HG02884 (cell line): ENCODE data around the gene IFNW1.
"Not testable (repeated sequence)": the region's sequence is repeated elsewhere in the genome, so short reads cannot be mapped to it uniquely, and the experiment has no call there.

Experiments used
- ATAC-seq: cut with Tn5 transposase; IDR thresholded peaks from one replicate; pipeline ENCODE4 v1.9.1; 2021; ENCODE audit warnings: mild to moderate bottlenecking, moderate library complexity; ENCODE audit not compliant: unreplicated experiment

IFNW1 gene

DNA sequence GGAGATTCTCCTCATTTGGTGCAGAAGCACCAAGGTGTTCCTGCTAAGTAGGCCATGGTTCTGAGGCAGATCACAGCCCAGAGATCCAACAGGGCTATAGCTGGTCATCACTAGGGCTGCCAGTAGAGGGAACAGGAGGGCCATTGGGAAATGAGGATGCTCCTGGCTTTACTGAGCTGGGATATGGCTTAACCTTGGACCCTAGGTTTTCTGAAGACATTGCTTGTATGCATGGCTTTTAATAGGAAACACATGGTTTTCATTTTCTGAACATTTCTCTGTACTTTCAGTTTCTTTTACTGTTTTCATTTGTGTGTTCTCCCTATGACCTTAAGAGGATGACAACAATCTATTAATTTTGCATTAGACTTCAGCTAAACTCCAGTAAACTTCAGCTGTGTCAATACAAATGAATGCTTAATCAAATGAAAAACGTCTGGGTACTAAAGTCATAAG is at the start of gene IFNW1:
Gene IFNW1 (minus strand): TSS at position 406 of the 456 bp plus-strand sequence. CDS start 262 bp downstream, at position 144.
- ATAC-seq = no peak

DNA sequence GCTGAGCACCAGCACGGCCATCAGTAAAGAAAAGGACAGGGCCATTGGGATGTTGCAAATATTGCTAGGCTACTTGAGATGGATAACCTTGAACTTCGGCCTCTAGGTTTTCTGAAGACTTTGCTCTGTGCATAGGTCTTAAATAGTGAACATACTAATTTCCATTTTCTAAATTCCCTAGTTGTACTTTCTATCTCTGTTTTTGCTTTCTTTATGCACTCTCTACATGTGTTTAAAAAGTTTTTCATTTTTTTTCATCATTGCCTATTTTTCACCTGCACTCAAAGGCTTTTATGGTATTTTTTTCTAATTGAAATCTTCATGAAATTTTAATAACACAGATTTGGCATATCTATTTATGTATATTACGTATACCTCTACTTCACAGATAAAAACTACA is 45.9 kb upstream of the IFNW1 start, which contains the start of gene IFNA4:
Gene IFNA4 (minus strand): TSS at position 101 of the 400 bp plus-strand sequence. CDS start 56 bp downstream, at position 45.
- not testable (repeated sequence) for ATAC-seq

DNA sequence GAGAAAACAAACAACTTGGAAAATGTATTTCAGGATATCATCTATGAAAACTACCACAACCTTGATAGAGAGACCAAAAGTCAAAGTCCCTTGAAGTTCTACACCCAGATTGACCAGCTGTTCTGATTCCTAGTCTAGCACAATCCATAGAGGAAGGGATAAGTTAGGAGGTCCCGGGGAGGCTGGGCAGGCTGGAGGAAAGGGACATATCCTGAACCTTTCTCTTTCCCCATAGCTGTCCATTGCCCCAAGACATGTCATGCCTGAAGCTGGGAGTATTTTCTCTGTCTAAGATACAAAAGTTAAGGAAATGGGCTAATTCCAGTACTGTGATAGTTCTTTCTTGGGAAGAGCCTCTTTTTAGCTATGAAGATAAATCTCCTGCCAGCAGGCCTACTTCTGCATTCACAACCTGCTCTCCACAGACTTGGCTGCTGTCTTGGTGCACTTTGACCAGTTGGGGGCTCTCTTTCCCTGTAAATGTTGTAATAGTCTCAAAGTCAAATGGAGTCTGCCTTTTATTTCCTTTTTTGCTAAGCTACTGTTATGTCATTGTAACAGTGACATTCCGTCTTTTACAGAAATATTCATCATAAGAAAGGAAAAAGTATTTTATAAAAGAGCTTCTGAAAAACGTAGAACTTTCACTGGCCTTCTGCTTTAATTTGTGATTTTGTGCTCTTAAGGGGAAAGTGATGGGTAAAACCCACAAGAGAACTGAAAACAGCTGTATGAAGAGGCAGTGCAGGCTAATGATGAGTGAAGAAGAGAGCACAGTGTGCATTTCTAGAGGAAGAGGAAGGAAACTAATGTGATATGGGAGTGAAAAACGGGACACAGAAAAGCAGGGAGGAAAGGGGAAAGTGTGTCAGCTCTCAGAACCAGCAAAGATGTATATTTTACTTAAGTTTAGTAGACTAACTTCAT is 41.4 kb upstream of the IFNW1 start:
- peak; percentile 97 for ATAC-seq

DNA sequence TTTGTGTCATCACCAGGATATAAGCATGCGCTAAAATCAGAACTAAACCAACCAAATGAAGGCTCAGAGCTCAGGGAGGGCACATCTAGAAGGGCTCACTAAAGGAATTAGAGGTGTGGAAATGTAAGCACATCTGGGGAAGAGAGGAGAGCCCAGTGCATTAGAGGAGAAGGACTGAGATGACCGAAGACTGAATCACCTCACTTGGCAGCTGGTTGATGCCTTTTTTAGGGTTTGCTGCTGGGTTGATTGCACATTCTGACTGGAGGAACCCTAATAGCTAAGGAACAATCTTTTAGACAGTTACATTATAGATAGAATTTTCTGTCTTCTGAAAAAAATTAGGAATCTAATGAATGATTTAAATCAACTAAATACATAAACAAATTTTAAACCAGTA is 33.0 kb upstream of the IFNW1 start:
- ATAC-seq = no peak

DNA sequence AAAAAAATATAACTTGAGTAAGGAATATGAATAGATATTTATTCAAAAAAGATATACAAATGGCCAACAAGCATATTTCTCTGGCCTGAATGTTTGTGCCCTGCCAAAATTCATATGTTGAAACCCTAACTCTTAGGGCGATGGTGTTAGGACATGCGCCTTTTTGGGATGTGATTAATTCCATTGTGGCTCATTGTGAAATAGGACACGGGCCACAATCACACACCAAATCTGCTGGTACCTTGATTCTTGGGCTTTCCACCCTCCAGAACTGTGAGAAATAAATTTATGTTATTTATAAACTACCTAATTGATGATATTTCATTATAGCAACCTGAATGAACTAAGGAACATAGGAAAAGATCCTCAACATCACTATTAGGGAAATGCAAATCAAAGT is 30.5 kb upstream of the IFNW1 start:
- no peak for ATAC-seq

DNA sequence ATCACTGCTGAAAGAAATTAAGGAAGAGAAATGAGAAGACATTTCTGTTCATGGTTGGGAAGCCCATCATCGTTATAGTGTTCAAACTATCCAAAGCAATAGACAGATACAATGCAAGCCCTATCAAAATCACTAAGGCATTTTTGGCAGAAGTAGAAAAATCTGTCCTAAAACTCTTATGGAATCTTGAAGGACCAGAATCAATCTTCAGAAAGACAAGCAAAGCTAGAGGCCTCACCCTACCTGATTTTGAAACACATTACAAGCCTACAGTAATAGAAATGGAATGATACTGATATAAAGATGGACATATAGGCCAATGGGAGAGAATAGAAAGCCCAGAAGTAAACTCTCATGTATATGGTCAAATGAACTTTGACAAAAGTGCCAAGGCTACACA is 29.7 kb upstream of the IFNW1 start:
- no peak for ATAC-seq

DNA sequence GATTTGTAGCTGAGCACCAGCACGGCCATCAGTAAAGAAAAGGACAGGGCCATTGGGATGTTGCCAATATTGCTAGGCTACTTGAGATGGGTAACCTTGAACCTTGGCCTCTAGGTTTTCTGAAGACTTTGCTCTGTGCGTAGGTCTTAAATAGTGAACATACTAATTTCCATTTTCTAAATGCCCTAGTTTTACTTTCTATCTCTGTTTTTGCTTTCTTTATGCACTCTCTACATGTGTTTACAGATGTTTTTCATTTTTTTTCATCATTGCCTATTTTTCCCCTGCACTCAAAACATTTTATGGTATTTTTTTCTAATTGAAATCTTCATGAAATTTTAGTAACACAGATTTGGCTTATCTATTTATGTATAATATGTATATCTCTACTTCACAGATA is 24.9 kb upstream of the IFNW1 start, which contains the start of gene IFNA21:
Gene IFNA21 (minus strand): TSS at position 101 of the 400 bp plus-strand sequence. CDS start 48 bp downstream, at position 53.
- ATAC-seq = not testable (repeated sequence)

DNA sequence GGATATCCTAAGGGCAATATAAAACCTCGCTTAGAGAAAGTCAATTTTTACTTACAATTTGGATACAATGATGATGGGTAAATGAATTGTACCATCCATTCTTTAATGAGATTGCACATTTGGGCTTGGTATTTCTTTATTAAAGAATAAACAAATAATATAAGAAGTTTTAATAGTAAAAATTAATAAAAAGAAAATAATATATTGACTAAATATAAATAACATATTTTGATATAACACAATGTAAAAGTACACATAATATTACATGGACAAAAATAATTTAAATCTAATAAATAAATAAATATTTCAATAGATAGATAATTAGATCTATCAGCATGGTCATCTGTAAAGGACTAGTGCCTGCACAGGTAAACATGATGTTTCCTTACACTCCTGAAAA is 23.9 kb upstream of the IFNW1 start:
- ATAC-seq = no peak

DNA sequence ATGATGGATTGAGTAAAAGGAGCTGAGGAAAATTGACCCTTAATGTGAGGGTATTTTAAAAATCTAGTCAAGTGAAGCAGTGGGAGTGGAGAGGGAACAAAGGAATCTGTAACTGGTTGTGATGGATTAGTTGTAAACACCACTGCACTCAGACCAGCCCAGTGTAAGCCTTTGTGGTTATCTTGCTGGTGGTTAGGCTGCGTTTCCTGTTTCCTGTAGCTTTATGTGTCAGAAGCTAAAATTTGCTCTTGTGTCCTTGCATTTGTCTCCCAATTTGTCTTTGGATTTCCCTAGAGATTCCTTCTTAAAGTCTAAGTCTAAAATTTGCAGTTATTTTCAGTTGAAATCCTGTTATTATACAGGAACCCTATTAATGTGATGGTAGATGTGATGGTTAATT is 18.5 kb upstream of the IFNW1 start:
- ATAC-seq = peak; percentile 92

DNA sequence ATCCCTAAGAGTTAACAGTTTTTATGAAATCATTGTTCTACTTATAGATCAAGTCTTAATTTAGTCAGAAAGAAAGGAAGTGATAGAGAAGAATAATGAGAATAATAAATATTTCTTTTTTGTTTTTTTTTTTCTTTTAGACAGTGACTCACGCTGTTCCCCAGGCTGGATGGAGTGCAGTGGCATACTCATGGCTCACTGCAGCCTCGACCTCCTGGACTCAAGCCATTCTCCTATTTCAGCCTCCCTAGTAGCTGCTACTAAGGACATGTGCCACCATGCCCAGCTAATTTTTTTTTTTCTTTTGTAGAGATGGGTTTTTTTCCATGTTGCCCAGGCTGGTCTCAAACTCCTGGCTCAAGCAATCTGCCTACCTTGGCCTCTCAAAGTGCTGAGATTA is 13.9 kb upstream of the IFNW1 start:
- no peak for ATAC-seq

DNA sequence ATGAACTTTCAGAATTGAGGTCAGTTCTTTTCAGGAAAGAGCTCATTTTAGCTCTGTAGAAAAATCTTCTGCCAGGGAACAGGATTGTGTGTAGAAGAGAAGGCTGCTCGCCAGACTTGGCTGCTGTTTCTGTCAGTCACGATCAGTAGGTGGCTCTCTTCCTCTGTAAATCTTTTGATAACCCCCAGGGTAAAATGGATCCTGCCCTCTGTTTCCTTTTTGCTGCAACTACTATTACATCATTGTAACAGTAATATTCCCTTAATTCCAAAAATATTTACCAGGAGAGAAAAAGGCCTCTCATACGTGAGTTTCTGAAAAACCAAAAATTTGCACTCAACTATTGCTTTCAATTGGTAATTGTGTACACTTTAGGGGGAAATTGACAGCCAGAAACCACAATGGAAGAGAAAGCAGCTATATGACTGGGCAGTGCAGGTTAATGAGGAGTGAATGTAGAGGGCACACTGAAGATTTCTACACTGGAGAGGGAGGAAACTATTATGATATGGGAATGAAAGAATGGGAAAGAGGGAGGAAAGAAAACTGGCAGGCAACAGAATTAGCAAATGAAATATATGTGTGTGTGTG is 12.5 kb upstream of the IFNW1 start:
- ATAC-seq = peak; percentile 78

DNA sequence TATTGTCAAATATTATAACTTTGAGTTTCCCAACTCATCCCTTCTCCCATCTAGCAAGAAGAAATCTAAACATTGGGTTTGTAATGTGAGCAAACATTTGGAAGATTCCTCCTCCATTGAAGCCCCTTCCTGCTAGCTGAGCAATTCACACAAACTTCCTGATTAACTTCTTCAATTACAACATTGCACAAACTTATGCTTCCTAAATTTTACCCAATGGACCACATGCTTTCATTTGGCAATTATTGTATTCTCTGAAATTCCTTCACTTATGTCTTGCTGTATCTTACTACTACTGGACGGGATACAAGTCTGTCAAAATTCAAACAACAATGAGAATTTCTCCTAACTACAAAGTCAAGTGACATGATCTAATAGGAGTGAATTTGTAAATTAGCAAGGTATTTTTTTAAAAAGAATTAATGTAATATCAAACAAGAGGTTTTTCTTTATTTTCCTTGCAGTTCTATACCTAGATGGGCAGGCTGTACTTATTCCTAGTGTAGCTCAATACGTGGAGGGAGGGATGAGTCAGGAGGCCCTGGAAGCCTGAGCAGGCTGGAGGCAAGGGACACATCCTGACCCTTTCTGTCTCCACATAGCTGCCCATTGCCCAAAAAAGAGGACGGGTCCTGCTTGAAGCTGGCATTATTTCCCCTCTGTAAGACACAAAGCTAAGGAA is 11.8 kb upstream of the IFNW1 start:
- peak; percentile 15 for ATAC-seq

DNA sequence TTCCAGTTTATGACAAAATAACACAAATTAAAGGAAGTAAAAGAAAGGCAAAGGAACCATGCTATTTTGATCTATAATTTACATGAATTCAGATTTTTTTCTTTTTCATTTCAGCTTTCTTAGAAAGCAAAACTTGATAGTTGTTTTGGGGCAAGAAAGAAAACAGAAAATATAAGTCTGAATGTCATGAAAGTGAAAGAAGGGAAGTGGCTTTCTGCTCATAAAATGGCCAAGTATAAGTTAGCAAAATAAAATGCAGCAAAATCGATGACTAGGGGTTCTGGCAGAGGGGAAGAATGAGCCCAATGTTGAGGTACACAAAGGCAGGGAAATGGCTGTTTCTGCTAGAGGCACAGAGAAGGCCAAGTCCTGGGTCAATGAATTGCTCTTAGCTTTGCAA is 3.0 kb upstream of the IFNW1 start:
- peak; percentile 70 for ATAC-seq

DNA sequence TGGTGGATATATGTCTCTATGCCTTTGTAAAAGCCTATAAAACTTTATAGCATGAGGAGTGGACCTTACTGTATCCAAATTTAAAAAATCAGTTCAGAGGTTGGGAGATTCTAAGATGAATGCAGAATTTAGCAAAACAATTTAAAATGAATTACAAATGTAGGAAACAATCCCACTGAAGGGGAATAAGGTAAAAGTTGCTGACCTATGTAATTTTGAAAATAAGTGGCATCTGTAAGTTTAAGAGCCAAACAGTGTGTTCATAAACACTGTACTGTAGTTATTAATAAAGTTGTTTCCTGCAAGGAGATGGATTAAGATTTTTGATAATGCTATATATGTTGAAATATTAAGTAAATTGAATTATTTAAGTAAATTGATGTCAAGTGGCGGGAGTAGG is 4.6 kb downstream of the IFNW1 start:
- ATAC-seq = no peak

DNA sequence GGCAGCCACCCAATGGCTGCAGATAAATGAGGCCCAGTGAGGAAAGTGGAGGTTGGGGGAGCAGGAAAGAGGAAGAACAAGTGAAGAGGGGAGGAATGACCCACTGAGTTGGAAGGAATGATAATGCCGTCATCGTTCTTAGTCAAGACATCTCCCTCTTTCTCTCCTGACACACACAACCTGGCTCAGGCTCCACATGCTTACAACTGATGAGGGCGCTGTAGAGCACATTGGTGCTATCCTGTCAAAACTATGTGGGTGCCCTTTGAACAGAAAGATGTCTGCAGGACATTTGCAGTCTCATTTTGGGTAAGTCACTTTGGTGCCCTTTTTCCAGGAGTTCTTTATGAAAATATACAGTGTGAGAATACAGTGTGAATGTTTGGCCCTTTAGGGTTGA is 5.9 kb downstream of the IFNW1 start:
- no peak for ATAC-seq

DNA sequence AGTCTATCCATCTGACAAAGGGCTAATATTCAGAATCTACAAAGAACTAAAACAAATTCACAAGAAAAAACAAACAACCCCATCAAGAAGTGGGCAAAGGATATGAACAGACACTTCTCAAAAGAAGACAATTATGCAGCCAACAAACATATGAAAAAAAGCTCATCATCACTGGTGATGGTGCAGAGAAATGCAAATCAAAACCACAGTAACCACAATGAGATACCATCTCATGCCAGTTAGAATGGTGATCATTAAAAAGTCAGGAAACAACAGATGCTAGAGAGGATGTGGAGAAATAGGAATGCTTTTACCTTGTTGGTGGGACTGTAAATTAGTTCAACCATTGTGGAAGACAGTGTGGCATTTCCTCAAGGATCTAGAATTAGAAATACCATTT is 13.4 kb downstream of the IFNW1 start:
- not testable (repeated sequence) for ATAC-seq

DNA sequence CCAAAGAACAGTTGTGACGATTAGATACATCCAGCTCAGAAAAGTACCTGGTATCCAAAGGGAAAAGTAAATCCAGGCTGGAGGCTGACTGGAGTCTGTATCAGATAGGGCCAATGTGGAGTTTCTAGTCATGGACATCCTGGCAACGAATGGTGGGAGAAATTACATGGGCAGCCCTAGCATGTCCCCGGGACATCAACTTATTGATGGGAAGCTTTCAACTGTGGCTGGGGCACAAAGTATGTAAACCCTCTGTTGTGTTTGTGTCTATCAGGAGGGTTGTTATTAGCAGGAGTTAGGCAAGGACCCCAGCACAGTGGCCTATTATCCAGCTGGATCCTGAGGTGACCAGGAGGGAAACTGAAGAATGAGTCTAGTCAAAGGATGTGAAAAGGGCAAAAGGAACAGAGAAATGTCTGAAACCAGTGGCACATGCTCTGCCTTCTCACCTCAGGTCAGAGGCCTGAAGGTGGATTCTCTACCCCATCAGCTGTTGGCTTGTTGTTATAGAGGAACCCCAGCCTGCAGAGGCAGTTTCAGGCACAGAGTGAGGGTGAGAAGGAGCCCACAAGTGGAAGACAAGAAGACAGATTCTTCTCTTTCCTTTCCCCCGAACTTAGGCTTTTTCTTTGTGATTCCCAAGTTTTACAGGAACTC is 19.9 kb downstream of the IFNW1 start:
- no peak for ATAC-seq

DNA sequence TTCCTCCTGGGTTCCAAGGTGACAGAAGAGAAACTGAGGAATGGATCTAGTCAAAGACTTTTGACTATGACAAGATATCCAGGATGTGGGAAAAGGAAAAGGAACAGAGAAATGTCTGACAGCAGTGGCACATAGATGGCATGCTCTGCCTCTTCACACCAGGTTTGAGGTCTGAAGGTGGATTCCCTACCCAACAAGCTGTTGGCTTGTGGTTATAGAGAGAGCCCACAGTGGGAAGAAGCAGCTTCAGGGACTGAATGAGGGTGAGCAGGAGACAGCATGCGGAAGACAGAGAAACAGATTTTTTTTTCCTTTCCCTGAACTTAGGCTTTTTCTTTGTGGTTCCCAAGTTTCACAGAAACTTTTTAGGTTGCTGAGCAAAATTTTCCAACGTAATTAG is 20.6 kb downstream of the IFNW1 start:
- no peak for ATAC-seq

DNA sequence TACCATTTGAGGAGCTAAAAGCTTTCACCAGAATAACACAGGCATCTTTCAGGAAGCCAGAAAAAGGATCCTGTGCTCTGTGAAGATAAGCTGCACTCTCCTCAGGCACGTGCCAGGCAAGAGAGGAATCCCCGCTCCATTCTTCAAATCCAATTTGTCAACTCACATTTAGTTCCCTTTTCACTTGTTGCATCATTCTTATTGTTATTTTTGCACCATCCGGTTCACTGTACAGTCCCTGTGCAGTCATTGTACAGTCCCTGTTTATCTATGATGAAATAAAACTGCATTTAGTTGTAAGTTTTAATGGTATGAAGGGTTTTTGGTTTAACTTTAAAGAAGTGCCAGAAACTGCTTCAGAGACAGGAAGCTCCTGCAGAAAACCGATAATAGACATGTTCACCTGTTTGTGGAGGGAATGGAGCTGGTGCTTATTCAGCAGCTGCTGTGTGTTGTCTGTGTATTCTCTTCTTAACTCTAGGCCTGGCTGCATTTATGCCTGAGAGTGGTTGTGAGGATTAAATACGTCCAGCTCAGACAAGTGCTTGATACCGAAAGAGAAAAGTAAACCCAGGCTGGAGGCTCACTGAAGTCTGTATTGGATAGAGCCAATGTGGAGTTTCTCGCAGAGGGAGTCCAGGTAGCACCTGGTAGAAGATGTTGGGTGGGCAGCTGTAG is 22.4 kb downstream of the IFNW1 start:
- ATAC-seq = peak; percentile 56

DNA sequence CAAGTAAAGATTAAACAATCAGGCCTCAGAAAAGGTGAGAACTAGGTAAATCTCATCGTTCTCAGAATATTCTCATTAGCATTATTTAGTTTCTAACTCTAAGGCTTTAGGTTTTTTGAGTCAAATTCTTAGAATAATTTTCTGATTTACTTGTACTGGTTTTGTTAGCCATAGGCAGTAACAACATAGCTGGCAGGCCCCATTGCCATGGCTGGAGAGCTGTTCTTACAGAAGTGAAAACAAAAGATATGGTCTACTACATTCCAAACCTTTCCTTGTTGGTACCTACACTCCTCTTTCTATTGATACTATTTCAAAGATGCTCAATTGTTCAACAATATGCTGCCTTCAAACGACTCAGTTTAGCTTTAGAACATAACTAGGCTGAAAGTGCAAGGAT is 27.3 kb downstream of the IFNW1 start:
- no peak for ATAC-seq
